WI38 (cell line): ENCODE data around the gene ZNF571.
A peak's percentile ranks its signal among the peaks of the same experiment; 100 is the strongest.

Experiments
- H3K4me3 ChIP-seq: 2 replicates; pipeline ENCODE4 v1.5.1; 2011; ENCODE audit warnings: low read depth, mild to moderate bottlenecking, control low read depth, low read length
- TF ChIP-seq, protein P1 (sequence below): IDR thresholded peaks from 2 replicates; pipeline ENCODE4 v1.5.1; 2012; ENCODE audit warnings: low read depth, mild to moderate bottlenecking, control low read depth, low read length

The ZNF571 gene

DNA sequence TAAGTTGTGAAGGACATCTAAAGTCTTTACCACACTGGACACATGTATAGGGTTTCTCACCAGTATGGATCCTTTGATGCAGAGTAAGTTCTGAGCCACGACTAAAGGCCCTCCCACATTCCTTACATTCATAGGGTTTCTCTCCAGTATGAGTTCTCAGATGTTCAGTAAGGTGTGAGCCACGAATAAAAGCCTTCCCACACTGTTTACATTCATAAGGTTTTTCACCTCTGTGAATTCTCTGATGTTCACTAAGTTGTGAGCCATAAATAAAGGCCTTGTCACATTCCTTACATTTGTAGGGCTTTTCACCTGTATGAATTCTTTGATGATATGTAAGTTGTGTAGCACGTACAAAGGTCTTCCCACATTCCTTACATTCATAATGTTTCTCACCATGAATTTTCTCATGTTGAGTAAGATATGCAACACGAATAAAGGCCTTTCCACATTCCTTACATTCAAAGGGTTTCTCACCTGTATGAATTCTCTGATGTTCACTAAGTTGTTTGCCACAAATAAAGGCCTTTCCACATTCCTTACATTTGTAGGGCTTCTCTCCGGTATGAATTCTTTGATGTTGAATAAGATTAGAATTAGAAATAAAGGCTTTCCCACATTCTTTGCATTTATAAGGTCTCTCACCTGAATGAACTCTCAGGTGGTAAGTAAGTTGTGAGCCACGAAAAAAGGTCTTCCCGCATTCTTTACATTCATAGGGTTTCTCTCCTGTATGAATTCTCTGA lies 29.8 kb downstream of the ZNF571 start:
- TF ChIP-seq, protein P1, sequence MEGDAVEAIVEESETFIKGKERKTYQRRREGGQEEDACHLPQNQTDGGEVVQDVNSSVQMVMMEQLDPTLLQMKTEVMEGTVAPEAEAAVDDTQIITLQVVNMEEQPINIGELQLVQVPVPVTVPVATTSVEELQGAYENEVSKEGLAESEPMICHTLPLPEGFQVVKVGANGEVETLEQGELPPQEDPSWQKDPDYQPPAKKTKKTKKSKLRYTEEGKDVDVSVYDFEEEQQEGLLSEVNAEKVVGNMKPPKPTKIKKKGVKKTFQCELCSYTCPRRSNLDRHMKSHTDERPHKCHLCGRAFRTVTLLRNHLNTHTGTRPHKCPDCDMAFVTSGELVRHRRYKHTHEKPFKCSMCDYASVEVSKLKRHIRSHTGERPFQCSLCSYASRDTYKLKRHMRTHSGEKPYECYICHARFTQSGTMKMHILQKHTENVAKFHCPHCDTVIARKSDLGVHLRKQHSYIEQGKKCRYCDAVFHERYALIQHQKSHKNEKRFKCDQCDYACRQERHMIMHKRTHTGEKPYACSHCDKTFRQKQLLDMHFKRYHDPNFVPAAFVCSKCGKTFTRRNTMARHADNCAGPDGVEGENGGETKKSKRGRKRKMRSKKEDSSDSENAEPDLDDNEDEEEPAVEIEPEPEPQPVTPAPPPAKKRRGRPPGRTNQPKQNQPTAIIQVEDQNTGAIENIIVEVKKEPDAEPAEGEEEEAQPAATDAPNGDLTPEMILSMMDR = no peak

GRCh38 chr19:37563518-37563917 lies 31.1 kb downstream of the ZNF571 start:
- TF ChIP-seq, protein P1 = no peak
- H3K4me3 ChIP-seq = no peak overlapping the region

More for the DNA sequence above, 29.8 kb downstream of the ZNF571 start:
- H3K4me3 ChIP-seq = no peak overlapping the region

DNA sequence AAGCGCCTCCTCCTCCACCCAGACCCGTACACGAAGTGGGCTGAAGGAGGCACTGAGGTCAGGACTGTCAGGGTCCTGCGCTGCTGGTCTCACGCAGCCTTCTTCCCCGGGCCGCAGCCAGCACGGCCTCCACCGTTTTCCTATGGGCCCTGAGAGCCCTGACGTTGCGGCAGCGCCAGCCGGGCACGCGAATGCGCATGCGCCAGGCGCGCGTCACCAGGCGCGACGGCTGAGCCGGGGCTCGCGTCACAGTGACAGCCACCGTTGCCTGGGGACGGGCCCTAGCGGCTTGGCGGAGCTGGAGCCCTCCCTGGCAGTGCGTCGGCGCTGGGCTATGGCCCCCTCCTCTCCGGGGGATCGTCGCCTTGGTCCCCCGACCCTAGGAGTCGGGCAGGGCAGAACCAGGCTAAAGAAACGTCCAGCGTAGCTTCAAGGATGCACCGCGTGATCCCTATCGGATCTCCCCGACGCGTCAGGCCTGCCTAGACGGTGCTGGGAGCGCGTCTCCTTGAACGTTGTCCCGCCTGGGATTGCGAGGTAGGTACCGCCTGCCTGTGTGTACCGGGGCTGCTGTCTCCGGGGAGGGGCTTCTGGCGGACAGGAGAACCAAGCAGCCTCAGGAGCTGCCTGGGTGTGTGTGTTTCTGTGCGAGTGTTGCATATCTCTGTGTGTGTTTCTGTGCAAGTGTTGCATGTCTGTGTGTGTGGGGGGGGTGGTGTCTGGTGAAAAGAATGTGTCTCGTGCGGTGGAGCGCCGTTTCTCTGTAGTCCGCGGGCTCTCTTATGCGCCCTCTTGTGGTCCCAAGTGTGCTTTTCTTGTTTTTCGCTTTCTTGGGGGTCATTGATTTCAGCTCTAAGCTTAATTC lies 43.2 kb downstream of the ZNF571 start:
- TF ChIP-seq, protein P1 = peak; percentile 37; the same call in 1 of the 2 replicates
- H3K4me3 ChIP-seq = peak overlapping the region; percentile 76

DNA sequence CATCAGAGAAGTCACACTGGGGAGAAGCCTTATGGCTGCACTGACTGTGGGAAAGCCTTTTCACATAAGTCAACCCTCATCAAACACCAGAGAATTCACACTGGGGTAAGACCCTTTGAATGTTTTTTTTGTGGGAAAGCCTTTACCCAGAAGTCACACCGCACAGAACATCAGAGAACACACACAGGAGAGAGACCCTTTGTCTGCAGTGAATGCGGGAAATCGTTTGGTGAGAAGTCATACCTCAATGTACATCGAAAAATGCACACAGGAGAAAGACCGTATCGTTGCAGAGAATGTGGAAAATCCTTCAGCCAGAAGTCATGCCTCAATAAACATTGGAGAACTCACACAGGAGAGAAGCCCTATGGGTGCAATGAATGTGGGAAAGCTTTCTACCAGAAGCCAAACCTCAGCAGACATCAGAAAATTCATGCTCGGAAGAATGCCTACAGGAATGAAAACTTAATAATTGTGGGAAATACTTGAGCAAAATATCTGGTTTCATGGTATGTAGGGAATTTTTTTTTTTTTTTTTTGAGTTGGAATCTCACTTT lies 57.1 kb downstream of the ZNF571 start:
- TF ChIP-seq, protein P1 = no peak
- H3K4me3 ChIP-seq = no peak overlapping the region

DNA sequence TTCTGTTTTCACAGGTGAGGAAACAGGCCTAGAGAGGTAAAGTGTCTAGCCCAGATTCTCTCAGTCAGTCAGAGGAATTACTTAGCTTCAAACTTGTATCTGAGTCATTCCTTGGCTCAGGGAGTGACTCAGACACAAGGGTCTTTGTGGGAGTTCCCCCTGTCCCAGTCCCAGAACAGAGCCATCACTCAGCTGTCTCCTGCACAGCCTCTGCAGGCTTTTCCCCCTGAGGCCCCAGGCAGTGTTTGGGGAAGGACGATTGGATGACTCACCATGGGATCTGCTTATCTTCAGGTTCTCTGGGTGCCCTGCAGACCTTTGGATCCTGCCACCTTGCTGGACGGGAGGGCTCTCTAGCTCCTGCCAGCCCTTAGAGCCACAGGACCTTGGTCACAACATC lies 74.7 kb downstream of the ZNF571 start:
- TF ChIP-seq, protein P1 = no peak
- H3K4me3 ChIP-seq = no peak overlapping the region
